CD4-positive, alpha-beta T cell treated with Interferon alpha-2 for 1 hour (primary cell): ENCODE data around the gene PPP1R15B.

Source experiments
- DNase-seq, 2 donors: peaks; one replicate each; pipeline ENCODE4 v3.0.0-alpha.2; 2020 to 2022

Gene PPP1R15B

DNA sequence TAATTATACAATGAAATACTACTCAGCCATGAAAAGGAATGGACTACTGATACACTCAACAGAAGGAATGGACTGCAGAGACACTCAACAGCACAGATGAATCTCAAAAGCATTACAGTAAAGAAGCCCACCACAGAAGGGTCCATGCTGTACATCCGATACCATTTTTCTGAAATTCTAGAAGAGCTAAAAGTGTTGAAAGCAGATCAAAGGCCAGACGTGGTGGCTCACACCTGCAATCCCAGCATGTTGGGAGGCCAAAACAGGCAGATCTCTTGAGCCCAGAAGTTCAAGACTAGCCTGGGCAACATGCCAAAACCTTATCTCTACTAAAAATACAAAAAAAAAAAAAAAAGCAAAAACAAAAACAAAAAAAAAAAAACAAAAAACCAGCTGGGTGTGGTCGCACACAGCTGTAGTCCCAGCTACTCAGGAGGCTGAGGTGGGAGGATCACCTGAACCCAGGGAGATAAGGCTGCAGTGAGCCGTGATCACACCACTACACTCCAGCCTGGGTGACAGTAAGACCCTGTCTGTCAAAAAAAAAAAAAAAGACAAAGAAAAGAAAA, 15.5 kb downstream of the PPP1R15B start:
- DNase-seq: no peak

GRCh38 chr1:204391629-204392028, 20.0 kb downstream of the PPP1R15B start:
- DNase-seq: no peak

DNA sequence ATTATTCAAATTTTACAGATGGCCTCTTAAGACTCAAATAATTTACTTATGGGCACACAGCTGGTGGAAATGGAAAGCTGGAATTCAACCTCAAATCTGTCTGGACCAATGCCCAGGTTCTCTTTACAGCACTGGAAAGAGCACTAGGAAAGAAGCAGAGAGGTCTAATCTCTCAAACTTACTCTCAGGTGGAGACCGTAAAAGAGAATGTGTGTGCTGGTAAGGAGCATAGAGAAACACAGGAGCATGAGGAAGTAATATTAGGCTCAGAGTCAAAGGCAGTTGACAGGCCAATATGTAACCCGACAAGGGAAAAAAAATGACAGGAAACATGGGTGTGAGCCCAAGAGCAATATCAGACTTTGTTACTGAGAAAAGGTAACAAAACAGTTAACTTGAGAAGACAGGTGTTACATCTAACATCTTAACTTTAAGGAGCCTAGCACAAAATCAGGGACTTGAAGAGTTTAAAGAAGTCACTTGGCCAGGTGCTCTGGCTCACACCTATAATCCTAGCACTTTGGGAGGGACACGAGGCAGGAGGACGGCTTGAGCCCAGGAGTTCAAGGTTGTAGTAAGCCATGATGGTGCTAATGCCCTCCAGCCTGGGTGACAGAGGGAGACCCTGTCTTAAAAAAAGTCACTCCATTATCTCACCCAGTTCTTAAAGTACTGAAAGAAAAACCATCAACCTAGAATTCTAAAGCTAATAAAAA, 20.7 kb downstream of the PPP1R15B start:
- no peak for DNase-seq

- DNase-seq: no peak
Measured at GRCh38 chr1:204385727-204386126, 25.9 kb downstream of the PPP1R15B start.

- no peak for DNase-seq
Measured at GRCh38 chr1:204384636-204385352, 26.8 kb downstream of the PPP1R15B start.

GRCh38 chr1:204383163-204383904, 28.3 kb downstream of the PPP1R15B start:
- no peak for DNase-seq

GRCh38 chr1:204382714-204383083, 28.9 kb downstream of the PPP1R15B start:
- no peak for DNase-seq

DNA sequence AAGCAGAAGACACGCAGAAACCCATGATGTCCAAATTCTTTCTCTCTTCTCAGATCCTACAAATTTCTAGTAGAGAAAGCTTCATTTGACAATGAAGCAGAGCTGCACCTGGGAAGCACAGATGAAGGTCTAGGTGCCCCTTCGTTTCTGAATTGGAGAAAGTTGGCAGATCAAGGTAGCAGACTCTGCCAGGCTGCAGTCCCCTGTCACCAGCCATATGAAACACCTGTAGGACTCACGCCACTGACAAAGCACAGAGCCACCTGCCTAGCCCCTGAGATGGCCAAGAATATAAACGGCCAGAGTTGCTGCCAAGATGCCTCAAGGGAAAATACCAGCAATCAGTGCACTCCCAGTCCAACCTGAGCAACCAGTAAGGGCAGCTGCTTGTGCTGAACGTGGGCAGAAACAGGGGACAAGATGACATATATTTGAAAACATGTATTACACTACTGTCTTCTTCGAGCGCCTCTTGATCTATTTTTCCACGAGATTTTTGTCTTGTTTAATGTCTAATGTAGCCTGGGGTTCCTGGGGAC, 31.3 kb downstream of the PPP1R15B start:
- no peak for DNase-seq

- DNase-seq: peak; percentile 15 to 51
Measured at GRCh38 chr1:204377800-204378668, 33.6 kb downstream of the PPP1R15B start.

- no peak for DNase-seq
Measured at GRCh38 chr1:204376919-204377799, 34.5 kb downstream of the PPP1R15B start.

DNA sequence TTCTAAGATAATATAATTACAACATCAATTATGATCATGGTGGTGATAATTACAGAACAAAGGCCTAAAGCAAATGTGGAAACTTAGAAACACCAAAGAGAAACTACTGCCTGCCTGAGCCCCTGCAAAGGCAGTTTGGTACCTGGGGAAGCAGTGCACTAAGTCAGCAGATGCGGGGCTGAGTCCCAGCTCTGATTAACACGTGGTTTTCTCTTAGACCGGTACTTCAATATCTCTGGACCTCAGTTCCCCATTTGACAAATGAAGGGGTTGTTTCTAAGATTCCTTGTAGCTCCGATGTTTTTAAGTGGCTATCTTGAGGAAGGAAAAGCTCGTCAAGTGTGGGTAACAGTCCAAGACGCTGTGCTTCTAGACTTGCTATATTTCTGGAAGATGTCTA, 35.2 kb downstream of the PPP1R15B start:
- DNase-seq: no peak

DNA sequence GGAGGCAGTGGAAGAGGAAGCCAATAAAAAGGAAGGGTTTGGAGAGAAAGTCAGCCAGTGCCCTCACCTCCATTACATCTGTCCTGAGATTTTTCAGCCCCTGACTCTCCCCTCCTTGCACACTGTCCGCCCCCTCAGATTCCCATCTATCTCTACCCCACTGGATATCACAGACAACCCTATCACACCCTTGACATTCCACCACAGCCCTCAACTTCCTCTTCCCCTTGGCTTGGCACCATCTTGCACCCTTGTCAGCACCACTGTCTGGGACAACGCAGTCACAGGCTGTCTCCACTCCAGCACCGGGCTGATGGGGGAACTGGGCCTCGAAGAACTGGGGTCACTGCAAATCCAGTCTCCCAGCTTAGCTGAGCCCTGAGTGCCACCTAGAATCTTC, 37.7 kb downstream of the PPP1R15B start:
- DNase-seq: no peak

DNA sequence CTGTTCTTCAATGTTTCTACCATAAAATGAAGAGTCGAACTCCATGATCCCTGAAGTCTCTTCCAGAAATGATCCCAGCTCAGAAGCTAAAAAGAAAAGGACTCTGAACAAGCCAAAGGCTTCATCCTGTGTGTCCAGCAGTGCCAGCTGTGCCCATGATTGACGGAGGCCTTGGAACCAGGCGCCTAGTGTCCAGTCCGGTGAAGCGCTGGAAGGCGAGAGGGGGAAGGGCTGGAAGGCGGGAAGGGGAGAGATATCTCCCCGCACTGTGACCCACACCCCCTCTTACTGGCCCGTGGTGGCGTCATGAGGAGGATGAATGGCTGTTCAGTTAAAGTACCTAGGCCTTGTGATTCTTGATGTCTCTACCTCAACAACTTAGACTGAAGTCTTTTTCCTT, 41.4 kb downstream of the PPP1R15B start:
- no peak for DNase-seq

- DNase-seq: no peak
Measured at GRCh38 chr1:204368996-204369726, 42.5 kb downstream of the PPP1R15B start.

DNA sequence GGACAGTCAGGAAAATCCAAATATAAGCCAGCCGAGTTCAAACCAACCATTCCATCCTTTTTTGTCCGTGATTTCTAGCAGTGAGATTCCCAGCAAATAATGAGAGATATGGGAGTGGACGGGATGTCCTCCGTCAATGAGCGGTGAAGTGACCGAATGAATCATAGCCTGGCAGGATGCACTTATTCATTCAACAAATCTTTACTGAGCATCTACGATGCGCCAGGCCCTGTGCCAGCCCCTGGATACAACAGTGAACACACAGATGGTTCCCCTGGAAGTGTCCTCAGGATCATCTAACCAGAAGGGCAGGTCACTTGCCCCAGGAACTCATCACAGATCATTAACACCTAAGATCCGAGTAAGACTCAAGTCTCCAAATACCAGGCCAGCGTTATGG, 43.7 kb downstream of the PPP1R15B start:
- no peak for DNase-seq

- no peak for DNase-seq
Measured at GRCh38 chr1:204367193-204367858, 44.3 kb downstream of the PPP1R15B start.

DNA sequence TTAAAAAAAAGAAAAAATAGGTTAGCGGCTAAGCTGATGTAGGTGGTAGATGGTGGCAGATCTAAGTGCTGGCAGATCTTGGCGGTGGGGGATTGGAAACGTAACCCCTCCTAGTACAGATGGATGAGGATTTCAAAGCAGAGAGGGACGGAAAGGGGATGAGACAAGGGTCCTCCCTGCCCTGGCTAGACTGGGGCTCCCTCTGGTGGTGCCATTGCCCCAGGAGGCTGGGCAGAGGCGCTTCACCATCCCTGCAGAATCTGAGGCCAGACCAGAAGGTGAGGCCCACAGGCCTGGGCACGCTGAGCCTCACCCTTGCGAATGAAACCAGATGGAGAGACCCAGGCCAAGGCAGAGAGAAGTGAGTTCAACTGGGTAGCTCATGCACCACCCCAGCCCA, 44.9 kb downstream of the PPP1R15B start:
- DNase-seq: no peak

DNA sequence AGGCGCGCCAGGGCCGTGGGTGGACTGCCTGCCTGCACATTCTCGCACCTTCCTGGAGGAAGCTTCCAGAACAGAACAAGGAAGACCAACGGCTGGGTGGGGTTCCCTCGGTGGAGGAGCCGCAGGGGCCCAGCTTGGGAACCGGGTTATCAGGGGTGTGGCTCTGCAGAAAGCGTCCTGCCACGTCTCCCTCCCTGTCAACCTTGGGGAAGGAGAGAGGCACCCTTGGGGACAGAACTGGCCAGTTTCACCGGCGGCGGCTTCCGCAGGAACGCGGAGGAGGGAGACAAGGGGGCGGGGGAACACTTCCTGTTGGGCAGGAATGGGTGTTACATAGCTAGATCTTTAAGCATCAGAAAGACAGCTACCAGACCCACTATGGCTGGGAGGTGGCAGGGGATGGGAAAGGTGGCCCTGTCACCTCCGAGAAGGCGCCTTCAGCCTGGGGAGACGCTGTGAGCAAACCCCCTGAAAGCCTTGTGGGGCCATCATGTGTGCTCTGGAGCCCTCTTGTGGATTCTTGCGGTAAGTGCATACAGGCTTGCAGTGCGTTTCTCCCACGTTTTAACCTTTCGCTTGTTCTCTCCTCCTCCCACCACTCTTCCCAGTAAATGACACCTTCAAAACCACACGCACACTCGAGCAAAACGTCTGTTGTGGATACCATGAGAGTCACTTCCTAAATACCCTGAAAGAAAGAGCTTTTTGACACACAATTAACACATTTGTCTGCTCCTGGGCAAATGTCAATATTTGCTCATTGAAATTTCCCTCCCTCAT, 48.1 kb downstream of the PPP1R15B start:
- peak; percentile 76 to 82 for DNase-seq

DNA sequence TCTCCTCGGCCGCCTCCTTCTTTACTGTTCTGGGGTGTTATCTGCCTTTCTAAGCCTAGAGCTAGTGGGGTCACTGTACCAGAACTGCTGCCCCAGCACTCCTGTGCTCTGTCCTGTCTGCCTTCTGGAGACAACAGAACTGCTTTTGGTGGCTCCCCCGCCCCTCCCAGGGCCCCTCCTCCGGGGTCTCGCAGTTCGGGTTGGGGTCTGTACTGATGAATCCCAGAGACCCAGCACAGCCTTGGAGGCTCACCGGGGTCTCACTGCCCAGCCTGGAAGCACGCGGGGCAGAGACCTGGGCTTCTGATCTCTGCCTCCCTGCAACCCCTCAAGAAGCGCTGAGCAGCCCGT, 48.7 kb downstream of the PPP1R15B start:
- DNase-seq: no peak
